ENCODE measurements around the gene DMGDH.

DMGDH gene

GRCh38 chr5:79062436-79062835 is 7.0 kb downstream of the DMGDH start:
- no peak for DNase-seq (ENCODE audit: low read depth)

DNA sequence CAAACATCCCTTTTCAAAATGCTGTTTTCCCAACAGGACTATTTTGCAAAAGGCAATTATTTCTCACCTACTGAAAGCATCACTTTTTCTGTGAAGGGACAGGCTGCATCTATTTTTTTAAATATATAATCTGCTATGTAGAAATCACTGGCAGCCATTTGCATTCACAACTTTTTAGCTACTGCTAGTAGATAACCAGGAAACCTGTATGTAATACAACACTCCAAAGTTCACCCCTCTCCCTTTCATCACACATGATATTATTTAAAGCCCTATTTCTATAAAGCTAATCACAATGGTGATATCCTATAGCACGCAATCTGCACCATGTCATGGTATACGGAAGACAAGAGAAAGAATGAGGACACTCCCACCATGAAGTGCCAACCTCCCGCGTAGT is 9.8 kb downstream of the DMGDH start:
- no peak for DNase-seq (ENCODE audit: low read depth)

DNA sequence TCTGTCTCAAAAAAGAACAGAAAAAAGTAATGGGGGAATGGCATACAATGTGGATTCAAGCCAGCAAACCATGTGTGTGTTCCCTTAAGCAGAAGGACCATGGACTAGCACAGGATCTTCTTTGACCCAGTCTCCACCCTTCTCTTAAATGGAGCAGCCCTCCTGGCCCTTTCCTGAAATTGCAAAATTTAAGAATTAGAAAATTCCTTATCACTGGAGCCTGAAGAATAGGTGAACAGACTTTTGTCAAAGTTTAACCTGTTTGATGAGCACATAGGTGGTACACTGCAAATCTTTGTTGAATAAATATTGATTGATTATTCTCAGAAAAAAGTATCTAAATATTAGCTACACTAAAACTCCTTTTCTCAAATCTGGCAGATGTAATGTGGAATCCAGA is 12.6 kb downstream of the DMGDH start:
- no peak for DNase-seq (ENCODE audit: low read depth)

DNA sequence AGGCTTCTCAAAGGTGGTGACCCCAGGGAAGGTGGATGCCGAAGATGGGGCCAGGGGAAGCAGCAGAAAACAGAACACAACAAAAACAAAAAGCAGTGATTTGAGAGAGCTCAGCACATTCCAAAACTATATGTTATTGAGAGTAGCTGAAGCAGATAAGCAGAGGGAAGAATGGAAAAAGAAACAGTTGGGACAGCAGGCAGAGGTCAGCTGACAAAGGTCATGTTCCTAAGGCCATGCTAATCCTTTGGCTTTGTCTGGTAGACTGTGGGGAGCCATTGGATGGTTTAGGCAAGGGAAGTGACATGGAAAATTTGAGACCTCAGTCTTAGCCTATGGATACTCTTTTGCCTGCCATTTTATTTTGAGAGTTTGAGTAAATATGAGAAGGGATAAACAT is 14.5 kb downstream of the DMGDH start:
- DNase-seq (ENCODE audit: low read depth), result no peak

DNA sequence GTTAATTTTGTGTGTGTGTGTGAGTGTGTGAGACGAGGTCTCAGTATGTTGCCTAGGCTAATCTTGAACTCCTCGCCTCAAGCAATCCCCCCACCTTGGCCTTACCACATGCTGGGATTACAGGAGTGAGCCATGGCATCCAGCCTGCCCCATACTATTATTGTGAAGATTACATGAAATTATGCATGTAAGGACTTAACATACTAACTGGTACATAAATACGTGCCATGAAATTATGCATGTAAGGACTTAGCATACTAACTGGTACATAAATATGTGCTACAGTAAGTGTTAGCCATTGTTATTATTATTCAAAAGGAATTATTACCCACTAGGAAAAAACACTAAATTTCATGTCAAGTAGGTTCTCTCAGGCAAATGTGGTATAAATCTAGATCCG is 16.2 kb downstream of the DMGDH start:
- DNase-seq (ENCODE audit: low read depth), result no peak

GRCh38 chr5:79050498-79050897 is 19.0 kb downstream of the DMGDH start:
- DNase-seq (ENCODE audit: low read depth), result no peak

DNA sequence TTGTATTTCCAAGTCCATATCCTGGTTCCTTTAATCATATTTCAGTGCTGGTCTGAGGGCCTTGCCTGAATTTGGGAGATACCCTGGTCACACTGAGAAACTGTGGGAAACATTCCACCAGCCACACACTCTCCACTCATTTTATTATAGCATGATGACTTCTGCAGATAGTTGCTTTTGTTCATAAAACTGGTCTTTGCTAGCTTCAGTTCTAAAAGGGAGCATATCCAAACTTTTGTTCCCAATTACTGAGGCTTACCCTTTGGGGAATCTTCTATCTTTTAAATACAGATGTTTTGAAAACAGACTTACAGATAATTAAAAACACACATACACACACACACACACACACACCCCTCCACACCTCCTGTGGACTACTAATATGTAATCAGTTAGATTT is 21.0 kb downstream of the DMGDH start:
- no peak for DNase-seq (ENCODE audit: low read depth)

DNA sequence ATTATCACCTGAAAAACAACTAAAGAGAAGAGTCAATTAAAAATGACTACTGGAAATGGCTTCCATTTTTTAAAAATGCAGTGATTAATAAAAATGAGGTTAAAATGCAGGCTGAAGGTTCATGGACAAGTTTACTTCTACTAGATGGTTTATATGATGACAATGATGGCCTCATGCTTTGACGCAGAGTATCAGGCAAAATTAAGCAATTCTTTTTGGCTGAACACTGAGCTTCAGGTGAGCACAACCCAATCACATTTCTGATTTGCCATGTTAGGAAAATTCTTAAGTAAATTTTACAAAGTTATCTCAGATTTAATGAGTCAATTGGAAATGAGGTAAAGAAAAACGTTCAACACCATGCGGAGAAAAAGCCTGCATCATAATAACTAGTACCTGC is 22.3 kb downstream of the DMGDH start:
- DNase-seq (ENCODE audit: low read depth), result no peak

- DNase-seq (ENCODE audit: low read depth), result no peak
Measured at GRCh38 chr5:79042188-79042587, 27.3 kb downstream of the DMGDH start.

DNA sequence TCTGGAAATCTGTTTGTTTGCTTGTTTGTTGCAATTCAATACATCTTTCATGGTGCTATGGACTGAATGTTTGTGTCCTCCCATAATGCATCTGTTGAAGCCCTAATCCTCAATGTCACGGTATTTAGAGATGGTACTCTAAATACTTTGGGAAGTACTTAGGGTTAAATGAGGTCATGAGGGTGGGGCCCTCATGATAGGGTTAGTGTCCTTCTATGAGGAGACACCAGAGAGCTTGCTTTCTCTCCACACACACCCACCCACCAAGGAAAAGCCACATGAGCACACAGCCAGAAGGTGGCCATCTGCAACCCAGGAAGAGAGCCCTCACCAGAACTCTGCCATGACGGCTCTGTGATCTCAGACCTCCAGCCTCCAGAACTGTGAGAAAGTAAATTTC is 32.7 kb downstream of the DMGDH start:
- DNase-seq (ENCODE audit: low read depth), result no peak

DNA sequence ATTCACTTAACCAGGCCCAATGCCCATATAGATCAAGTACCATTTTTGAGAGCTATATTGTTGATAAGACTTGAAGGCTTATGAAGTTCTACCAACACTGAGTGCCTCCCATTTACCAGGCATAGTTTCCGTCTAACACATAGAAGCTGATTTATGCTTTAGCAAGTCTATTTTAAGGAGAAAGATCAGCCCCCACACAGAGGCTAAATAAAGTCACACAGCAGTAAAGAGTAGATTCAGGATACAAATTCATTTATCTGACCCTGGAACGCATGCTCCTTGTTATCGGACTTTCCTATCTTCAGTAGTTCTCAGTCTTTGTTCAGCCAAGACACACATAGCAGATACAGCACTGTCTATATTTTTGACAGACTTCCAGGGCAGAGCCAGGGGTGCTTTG is 34.2 kb downstream of the DMGDH start:
- no peak for DNase-seq (ENCODE audit: low read depth)

- DNase-seq (ENCODE audit: low read depth), result no peak
Measured at GRCh38 chr5:79032782-79033181, 36.7 kb downstream of the DMGDH start.

DNA sequence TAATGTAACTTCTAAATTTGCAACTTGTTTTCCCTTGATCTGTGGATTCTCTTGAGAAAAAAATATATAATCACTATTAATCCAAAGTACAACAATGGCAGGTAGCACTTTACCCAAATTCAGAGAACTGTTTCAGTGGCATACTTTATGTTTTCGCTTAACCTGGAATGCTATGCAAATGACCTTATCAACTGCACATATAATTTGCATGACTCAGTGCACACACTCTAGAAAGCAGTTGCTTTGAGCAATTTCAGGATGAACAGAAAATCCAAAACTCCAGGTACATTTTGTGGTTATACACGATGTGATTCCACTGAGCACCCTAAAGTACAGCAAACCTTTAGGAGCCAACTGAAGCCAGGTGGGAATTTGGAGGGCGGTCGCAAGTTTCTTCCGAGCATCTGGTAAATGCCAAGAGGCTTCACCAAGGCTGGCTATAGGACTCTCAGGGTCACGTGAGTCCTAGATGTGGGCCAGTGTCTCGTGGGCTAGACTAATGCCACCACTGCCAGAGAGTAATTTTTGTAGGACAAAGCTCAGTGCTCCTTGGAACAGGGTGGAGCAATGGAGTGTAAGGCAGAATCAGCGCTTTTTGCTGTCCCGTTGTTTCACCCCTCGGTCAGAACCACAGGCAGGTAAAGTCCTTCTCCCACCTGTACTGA is 37.3 kb downstream of the DMGDH start:
- peak; percentile 3 for DNase-seq (ENCODE audit: low read depth)

DNA sequence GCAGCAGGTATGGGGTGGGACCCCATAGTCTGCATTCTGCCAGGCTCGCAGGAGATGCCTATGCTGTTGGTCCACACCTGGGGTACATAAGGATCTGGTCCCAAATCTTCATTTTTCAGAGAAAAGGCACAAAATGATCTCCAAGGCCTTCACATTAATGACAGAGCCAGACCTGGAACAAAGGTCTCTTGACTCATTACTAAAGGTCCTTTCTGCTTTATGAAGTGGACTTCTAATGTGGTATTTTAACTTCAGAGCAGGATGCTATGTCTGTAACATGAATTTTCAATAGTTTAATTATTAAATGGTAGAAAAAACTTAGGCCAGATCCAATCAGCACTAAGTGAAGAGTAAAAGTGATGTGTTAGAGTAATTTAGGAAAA is 38.0 kb downstream of the DMGDH start:
- DNase-seq (ENCODE audit: low read depth), result no peak

DNA sequence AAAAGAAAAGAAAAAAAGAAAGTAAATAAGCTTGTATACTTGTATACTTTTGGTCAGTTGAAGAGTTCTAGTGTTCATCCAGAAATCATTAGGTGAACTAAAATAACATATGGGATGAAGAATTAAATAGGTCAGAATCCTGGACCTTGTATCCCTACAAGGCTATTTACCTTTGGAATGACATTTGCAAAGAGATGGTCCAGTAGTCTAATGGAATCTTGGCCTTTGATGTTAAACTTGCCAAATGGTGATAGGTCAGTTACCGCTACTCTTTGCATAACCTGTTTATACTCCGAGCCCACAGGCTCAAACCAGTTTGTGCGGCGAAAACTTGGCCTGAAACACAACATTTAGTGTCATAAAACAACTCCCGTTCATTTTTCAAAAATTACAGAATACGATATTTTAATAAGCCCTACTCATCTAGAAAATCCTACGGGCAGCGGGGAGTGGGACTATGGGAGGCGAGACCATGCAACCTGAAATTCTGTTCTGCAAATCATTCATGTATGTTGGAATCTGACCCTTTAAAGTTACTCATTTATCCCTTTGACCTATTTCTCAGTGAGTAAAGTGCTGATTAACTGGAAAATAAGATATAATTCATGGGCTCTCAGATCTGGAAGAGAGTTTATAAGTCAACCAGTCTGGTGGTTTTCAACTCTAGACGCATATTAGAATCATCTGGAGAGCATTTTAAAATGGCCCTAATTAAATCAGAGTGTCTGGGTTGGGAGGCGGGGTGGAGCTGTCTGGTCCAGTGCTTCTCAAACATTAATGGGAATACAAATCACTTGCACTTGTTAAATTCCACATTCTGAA is 38.6 kb downstream of the DMGDH start:
- no peak for DNase-seq (ENCODE audit: low read depth)

GRCh38 chr5:79025054-79025472 is 44.4 kb downstream of the DMGDH start:
- DNase-seq (ENCODE audit: low read depth), result peak; percentile 54

DNA sequence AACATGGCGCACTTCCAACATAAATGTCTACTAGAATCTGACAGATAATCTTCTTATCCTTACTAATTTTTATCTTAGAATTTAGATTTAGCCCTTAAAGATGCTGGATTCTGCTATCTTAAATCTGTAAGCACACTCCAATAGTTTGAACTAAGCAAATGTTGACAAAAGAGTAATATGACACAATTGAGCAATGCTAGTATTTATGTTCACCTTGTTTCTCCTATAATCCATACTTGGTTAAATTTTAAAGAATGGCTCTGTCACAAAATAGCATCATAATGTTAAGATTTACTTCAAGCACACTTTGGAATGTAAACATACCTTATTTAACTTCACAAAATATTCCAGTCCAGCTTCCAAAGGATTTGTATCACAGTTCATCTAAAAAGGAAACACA is 45.5 kb downstream of the DMGDH start:
- DNase-seq (ENCODE audit: low read depth), result no peak

GRCh38 chr5:79023348-79023747 is 46.1 kb downstream of the DMGDH start:
- no peak for DNase-seq (ENCODE audit: low read depth)

DNA sequence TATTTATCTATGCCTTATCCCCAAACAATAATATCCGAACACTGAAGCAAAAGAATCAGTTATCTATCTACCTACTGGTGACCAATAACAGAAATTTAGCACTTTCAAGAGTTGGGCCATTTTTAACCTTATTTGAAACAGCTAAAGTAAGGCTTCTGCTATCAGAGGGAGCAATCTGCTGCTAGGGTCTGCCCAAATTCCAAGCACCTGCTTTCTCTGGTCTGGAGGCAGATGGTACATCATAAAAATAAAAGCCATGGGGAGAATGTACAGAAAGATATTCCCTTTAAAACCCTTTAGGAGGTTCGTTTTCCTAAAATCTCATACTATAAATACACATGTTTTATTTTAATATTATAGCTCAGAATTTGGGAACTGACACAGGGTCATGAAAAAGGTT is 46.7 kb downstream of the DMGDH start:
- DNase-seq (ENCODE audit: low read depth), result no peak

GRCh38 chr5:79021753-79022152 is 47.7 kb downstream of the DMGDH start:
- no peak for DNase-seq (ENCODE audit: low read depth)

DNA sequence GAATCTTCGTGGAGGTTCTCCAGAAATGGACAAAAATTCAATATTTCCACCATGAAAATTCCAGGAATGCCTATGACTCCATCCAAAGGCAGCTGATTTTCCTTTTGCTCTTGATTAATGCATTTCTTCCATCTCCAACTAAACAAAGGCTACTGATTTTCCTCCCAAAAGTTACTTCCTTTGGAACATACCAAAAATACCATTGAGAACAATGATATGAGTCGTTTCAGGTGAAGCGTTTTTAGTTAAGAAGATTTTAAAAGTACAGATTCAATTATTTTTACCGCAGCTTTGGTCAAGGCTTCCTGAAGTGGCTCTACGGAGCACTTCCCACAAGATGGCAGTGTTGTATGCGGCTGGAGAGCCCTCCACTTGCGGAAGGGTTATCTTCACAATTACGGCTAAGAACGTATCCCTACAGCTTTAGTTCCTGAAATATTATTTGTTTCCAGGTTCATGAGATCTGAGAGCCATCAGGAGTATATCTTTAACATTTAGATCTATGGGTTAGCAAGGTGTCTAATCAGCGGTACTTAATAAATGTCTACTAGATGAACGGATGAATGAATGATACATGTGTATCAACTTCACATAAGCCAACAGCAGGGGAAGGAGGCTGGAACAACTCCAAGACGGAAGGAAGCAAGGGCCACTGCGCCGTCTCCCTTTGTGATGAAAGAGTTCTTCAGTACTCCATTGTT is 48.5 kb downstream of the DMGDH start:
- peak; percentile 68 for DNase-seq (ENCODE audit: low read depth)

DNA sequence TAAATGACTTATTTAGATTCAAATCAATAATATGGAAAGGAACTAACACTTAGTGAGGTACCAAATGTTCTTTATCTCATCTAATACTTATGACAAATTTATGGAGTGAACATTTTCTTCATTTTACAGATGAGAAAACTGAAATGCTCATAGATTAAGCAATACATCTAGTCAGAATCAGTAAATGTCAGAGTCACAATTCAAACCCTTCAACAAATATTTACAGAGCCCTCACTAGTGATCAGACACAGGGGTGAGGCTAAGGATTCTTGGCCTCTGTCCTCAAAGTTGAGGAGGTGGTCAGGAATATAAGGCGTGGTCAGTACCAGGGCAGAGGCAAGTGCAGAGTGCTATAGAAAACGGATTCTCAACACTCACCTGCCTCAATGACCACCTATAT is 54.8 kb downstream of the DMGDH start:
- DNase-seq (ENCODE audit: low read depth), result no peak

- DNase-seq (ENCODE audit: low read depth), result no peak
Measured at GRCh38 chr5:79011869-79012268, 57.6 kb downstream of the DMGDH start.
